BJ (cell line): ENCODE data around the gene CAPN9. TPM values are rescaled to one million over a fixed set of nuclear protein-coding genes. Genes with fewer than 3 reads are reported as not detected.

Experiments used
- CTCF ChIA-PET: fragments of 350-600 bp; formaldehyde crosslinking; extraction: SDS; loops from one replicate; lab custom pipeline; 2021; ENCODE audit warnings: antibody characterized with exemption, inconsistent platforms; lab: Yijun Ruan, JAX
- POLR2A ChIA-PET: fragments of 300-600 bp; sonication (Branson Sonifier 250); formaldehyde crosslinking; extraction: SDS; loops from one replicate; lab custom pipeline; 2021; ENCODE audit warnings: antibody characterized with exemption; lab: Charles Lee
- DNase-seq: peaks from one replicate; pipeline ENCODE4 v3.0.0-alpha.2; 2011; ENCODE audit warnings: low read depth
- H3K27me3 ChIP-seq: 2 replicates; pipeline ENCODE4 v1.6.0; 2011; ENCODE audit warnings: low read length; ENCODE audit not compliant: control insufficient read depth, insufficient read depth
- H3K36me3 ChIP-seq: 2 replicates; pipeline ENCODE4 v1.5.1; 2011; ENCODE audit warnings: low read length; ENCODE audit not compliant: control insufficient read depth, insufficient read depth
- H3K4me3 ChIP-seq: 2 replicates; pipeline ENCODE4 v1.5.1; 2011; ENCODE audit warnings: low read depth, mild to moderate bottlenecking, control low read depth, low read length
- CTCF ChIP-seq: IDR thresholded peaks from 2 replicates; pipeline ENCODE4 v1.5.1; 2011; ENCODE audit warnings: low read depth, mild to moderate bottlenecking, control low read depth, inconsistent platforms, low read length, moderate library complexity; ENCODE audit not compliant: insufficient read depth
- polyA plus RNA-seq: library from polyadenylated mRNA; depleted of rRNA; stranded (reverse); fragments of >200 nt; gene quantifications from 2 replicates; pipeline ENCODE4 v1.2.3, GENCODE V29; 2011

Gene CAPN9
- polyA plus RNA-seq, 1 experiment = not detected

GRCh38 chr1:230773396-230774033, 26.3 kb downstream of the CAPN9 start:
- Histone ChIP-seq H3K27me3 (peaks cover 3% of the 10 kb centered on the region; the same call in 1 of the 2 replicates), H3K4me3 (no peak overlapping the region), H3K36me3 (no peaks in the 10 kb centered on the region)
- ChIA-PET POLR2A (interaction anchor here (1.1 kb wide), 1 partner anchor 15 kb away, joined by 3 read pairs; no protein-coding TSS in a partner anchor), CTCF (interaction anchor here (0.7 to 2.7 kb wide), 20 partner anchors 8 to 1267 kb away, joined by 3 to 24 read pairs (median 4); partner anchors contain the start of gene COG2)
- DNase-seq = no peak
- no peak for TF ChIP-seq CTCF

- Histone ChIP-seq H3K27me3 (no peaks in the 10 kb centered on the region), H3K36me3 (no peaks in the 10 kb centered on the region), H3K4me3 (no peak overlapping the region)
- DNase-seq = no peak
- ChIA-PET CTCF (interaction anchor here (1.1 to 2.2 kb wide), 2 partner anchors 9 to 135 kb away, joined by 3 to 7 read pairs; no protein-coding TSS in a partner anchor), POLR2A (no interaction called here)
- no peak for TF ChIP-seq CTCF
Measured at GRCh38 chr1:230778916-230779590, 31.9 kb downstream of the CAPN9 start.

- Histone ChIP-seq H3K4me3 (no peak overlapping the region), H3K27me3 (no peaks in the 10 kb centered on the region), H3K36me3 (no peaks in the 10 kb centered on the region)
- ChIA-PET POLR2A (no interaction called here), CTCF (interaction anchor here (1.0 to 1.6 kb wide), 5 partner anchors 8 to 143 kb away, joined by 3 to 8 read pairs (median 3); no protein-coding TSS in a partner anchor)
- DNase-seq = no peak
- no peak for TF ChIP-seq CTCF
Measured at GRCh38 chr1:230781131-230781530, 33.9 kb downstream of the CAPN9 start.

- POLR2A ChIA-PET = no interaction called here
Measured at GRCh38 chr1:230781594-230781993, 34.4 kb downstream of the CAPN9 start.

More at GRCh38 chr1:230781594-230781993, 34.4 kb downstream of the CAPN9 start:
- Histone ChIP-seq H3K4me3 (no peak overlapping the region), H3K27me3 (no peaks in the 10 kb centered on the region), H3K36me3 (no peaks in the 10 kb centered on the region)
- no peak for DNase-seq
- no peak for TF ChIP-seq CTCF
- CTCF ChIA-PET = interaction anchor here (1.4 to 1.6 kb wide), 4 partner anchors 9 to 135 kb away, joined by 3 to 8 read pairs (median 4); no protein-coding TSS in a partner anchor
